Skin epidermis (tissue), 12 donors: ENCODE data around the gene SOD1.

Experiments
- H3K27ac ChIP-seq, 21 experiments: fragments of 200-600 bp; sonication (generic) in 11 of 21; one replicate each; pipeline ENCODE4 v1.5.0; 2020; ENCODE audit warnings: mild to moderate bottlenecking in 3 of 21, inconsistent platforms in 2 of 21, moderate library complexity in 2 of 21
- H3K4me3 ChIP-seq, 7 experiments: fragments of 200-600 bp; sonication (generic) in 2 of 7; one replicate each; pipeline ENCODE4 v1.5.0; 2020; ENCODE audit warnings: inconsistent platforms in 2 of 7, mild to moderate bottlenecking in 2 of 7, moderate library complexity in 1 of 7

SOD1 gene

GRCh38 chr21:31675960-31676359 lies 16.5 kb downstream of the SOD1 start:
- Histone ChIP-seq H3K27ac (no peak overlapping the region), H3K4me3 (no peak overlapping the region)

- no peak overlapping the region for H3K4me3 ChIP-seq
- H3K27ac ChIP-seq = no peak overlapping the region
Measured at GRCh38 chr21:31677047-31677446, 17.6 kb downstream of the SOD1 start.

GRCh38 chr21:31678478-31678877 lies 19.0 kb downstream of the SOD1 start:
- H3K4me3 ChIP-seq = no peak overlapping the region
- H3K27ac ChIP-seq = no peak overlapping the region

- no peak overlapping the region for H3K27ac ChIP-seq
- no peak overlapping the region for H3K4me3 ChIP-seq
Measured at GRCh38 chr21:31682620-31683019, 23.1 kb downstream of the SOD1 start.

GRCh38 chr21:31683029-31683428 lies 23.5 kb downstream of the SOD1 start:
- no peak overlapping the region for H3K4me3 ChIP-seq
- no peak overlapping the region for H3K27ac ChIP-seq

GRCh38 chr21:31684918-31685317 lies 25.4 kb downstream of the SOD1 start:
- H3K4me3 ChIP-seq = no peak overlapping the region
- H3K27ac ChIP-seq = no peak overlapping the region

- Histone ChIP-seq H3K27ac (no peak overlapping the region), H3K4me3 (no peak overlapping the region)
Measured at GRCh38 chr21:31686272-31686915, 26.9 kb downstream of the SOD1 start.

- no peak overlapping the region for H3K27ac ChIP-seq
- H3K4me3 ChIP-seq = no peak overlapping the region
Measured at GRCh38 chr21:31687108-31687507, 27.6 kb downstream of the SOD1 start.

DNA sequence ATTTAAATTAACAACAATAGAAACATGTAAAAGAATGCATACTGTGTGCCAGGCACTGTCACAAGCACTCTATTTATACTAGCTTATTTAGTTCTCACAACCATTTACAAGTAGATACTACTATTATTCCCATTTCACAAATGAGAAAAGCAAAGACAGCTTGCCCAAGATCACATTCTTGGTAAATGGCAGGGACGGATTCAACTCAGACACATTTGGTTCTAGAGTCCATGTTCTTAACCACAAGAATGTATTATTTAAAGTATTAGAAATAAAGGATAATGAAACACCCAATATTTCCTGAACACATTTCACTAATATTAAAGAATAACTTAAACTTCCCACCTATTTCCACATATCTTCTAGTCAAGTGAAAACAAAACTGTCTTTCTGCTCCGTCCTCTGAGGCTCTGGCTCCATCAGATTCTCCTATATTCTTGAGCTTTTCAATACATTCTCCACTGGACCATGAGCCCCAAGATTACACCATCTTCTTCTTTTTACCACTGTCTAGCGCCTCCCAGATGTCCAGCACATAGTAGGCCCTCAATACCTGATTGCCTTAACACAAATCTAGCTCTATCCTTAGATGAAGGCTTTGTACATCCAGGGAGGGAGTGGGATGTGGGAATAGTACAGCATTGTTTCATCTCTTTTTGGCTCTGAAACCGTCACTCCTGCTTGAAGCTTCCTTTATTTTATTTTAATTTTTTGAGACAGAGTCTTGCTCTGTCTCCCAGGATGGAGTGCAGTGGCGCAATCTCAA lies 29.3 kb downstream of the SOD1 start:
- no peak overlapping the region for H3K27ac ChIP-seq

GRCh38 chr21:31693222-31693621 lies 33.7 kb downstream of the SOD1 start:
- Histone ChIP-seq H3K27ac (no peak overlapping the region), H3K4me3 (no peak overlapping the region)

More for the DNA sequence above, 29.3 kb downstream of the SOD1 start:
- no peak overlapping the region for H3K4me3 ChIP-seq

- H3K27ac ChIP-seq = no peak overlapping the region
Measured at GRCh38 chr21:31696424-31696823, 36.9 kb downstream of the SOD1 start.

GRCh38 chr21:31698461-31698860 lies 39.0 kb downstream of the SOD1 start:
- no peak overlapping the region for H3K4me3 ChIP-seq
- no peak overlapping the region for H3K27ac ChIP-seq

More at GRCh38 chr21:31696424-31696823, 36.9 kb downstream of the SOD1 start:
- H3K4me3 ChIP-seq = no peak overlapping the region

DNA sequence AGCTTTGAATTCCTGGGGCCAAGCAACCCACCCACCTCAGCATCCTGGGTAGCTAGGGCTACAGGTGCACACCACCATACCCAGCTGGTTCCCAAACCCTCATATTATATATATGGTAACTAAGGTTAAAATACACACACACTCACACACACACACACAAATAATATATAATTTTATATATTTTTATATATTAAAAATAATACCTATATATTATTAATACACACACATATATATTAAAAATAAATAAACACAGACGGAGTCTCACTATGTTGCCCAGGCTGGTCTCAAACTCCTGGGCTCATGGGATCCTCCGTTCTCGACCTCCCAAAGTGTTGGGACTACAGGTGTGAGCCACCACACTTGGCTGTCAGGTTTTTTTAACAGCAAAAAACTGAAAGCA lies 40.5 kb downstream of the SOD1 start:
- Histone ChIP-seq H3K27ac (no peak overlapping the region), H3K4me3 (no peak overlapping the region)

DNA sequence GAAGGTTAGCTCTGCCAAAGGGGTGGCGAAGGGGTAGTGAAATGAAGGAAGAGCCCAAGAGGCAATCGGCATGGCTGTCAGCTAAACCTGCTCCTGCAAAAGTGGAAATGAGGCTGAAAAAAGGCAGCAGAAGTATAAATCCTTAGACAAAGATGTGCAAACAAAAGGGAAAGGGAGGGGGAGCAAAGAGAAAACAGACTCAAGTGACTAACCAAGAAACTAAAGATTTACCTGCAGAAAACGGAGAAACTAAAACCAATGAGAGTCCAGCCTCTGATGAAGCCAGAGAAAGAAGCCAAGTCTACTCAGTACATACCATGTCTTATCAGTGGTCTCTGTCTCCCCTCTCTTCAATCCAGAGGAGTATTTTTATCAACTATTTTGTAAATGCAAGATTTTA lies 47.1 kb downstream of the SOD1 start:
- Histone ChIP-seq H3K27ac (no peak overlapping the region), H3K4me3 (no peak overlapping the region)

DNA sequence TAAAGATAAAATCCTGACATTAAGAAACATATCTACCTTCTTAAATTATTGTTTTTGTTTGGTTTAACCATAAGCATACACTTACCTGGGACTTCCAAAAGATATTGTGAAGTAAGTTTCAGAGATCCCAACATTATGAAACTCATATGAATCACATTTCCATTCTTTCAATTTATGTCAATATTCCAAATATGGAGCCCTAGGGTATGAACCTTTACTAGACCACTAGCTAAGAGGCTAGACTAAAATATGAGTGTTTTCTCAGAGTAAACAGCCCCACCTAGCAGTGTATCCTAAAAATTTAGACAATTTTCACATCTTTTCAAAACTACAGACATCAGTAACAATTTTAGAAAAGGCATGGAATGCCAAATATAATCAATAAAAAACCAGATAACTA lies 48.0 kb downstream of the SOD1 start:
- H3K27ac ChIP-seq = no peak overlapping the region
- H3K4me3 ChIP-seq = no peak overlapping the region

GRCh38 chr21:31708541-31708940 lies 49.0 kb downstream of the SOD1 start:
- H3K4me3 ChIP-seq = no peak overlapping the region
- H3K27ac ChIP-seq = no peak overlapping the region

- Histone ChIP-seq H3K27ac (no peak overlapping the region), H3K4me3 (no peak overlapping the region)
Measured at GRCh38 chr21:31710586-31710985, 51.1 kb downstream of the SOD1 start.

DNA sequence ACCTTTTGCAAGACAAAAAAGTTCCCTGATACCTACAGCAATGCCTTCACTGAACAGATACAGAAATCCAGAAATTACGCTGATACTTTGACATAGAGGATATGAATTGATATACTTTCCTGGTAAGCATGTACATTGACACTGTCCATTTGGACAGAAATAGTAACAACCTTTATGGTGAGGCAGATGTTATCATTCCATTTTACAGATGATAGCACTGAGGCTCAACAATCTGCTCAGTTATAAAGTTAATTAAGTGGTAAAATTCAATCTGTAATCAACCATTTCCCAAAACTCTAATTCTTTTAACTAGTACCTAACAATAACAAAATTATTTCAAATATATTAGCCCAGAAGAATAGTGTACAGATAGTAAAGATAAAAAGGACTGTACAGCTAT lies 51.8 kb downstream of the SOD1 start:
- Histone ChIP-seq H3K27ac (no peak overlapping the region), H3K4me3 (no peak overlapping the region)

GRCh38 chr21:31711745-31712285 lies 52.3 kb downstream of the SOD1 start:
- no peak overlapping the region for H3K27ac ChIP-seq
- no peak overlapping the region for H3K4me3 ChIP-seq

DNA sequence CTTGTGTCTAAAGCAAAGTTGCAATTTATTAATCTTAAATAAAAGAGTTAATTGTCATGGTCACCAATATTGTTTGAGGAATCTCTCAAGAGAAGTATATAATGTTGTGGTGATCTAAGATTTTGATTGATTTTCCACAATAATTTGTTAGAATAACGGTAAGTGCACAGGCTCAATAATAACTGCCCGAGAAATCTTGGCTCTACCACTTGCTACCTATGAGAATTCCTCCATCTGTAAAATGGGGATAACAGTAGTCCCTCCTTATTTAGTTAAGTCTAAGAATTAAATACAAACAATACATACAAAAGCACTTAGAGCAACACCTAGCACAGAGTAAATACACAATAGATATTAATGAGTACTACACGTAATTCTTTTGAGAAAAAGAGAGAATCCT lies 53.6 kb downstream of the SOD1 start:
- Histone ChIP-seq H3K27ac (no peak overlapping the region), H3K4me3 (no peak overlapping the region)

- no peak overlapping the region for H3K27ac ChIP-seq
- no peak overlapping the region for H3K4me3 ChIP-seq
Measured at GRCh38 chr21:31713973-31714740, 54.7 kb downstream of the SOD1 start.
